Measurements from ENCODE around the gene PRICKLE2. TPM values are rescaled to one million over a fixed set of nuclear protein-coding genes. Genes with fewer than 3 reads are reported as not detected.

The PRICKLE2 gene
- total and polyA plus RNA-seq, 4 donors, result 0.89 to 8.0 (median 3.2) TPM

DNA sequence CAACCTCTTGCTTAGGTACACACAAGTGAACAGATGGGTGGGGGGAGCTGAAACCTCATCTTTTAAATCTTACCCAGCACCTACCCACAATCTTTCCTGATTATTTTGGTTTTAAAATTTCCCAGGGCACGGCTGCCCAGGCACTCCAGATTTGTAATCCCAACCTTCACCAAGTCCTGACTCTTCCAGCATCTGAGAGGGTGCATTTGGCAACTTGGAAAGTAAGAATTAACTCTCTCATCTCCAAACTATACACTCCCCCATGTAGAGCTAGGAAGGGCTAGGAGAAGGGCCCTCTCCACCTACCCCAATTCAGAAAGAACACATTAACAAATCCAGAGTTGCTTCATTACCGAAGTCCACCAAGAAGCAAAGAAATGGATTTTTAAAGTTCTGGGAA lies 41.7 kb upstream of the PRICKLE2 start (continued):
- TF ChIP-seq, protein P1, sequence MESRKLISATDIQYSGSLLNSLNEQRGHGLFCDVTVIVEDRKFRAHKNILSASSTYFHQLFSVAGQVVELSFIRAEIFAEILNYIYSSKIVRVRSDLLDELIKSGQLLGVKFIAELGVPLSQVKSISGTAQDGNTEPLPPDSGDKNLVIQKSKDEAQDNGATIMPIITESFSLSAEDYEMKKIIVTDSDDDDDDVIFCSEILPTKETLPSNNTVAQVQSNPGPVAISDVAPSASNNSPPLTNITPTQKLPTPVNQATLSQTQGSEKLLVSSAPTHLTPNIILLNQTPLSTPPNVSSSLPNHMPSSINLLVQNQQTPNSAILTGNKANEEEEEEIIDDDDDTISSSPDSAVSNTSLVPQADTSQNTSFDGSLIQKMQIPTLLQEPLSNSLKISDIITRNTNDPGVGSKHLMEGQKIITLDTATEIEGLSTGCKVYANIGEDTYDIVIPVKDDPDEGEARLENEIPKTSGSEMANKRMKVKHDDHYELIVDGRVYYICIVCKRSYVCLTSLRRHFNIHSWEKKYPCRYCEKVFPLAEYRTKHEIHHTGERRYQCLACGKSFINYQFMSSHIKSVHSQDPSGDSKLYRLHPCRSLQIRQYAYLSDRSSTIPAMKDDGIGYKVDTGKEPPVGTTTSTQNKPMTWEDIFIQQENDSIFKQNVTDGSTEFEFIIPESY (IDR thresholded peaks at IDR 0.05), result no peak
- TF ChIP-seq MAX (IDR thresholded peaks at IDR 0.05), result no peak
- TF ChIP-seq GABPA (IDR thresholded peaks at IDR 0.05 in 1 of 2, conservative IDR thresholded peaks at IDR 0.05 in 1 of 2), result no peak
- TF ChIP-seq, protein P2, sequence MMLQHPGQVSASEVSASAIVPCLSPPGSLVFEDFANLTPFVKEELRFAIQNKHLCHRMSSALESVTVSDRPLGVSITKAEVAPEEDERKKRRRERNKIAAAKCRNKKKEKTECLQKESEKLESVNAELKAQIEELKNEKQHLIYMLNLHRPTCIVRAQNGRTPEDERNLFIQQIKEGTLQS (IDR thresholded peaks at IDR 0.05), result no peak

GRCh38 chr3:64266065-64266931 lies 41.0 kb upstream of the PRICKLE2 start:
- 40% methylated on average over 7 of the region's 7 CpGs for WGBS

More at GRCh38 chr3:64266065-64266931, 41.0 kb upstream of the PRICKLE2 start:
- H3K4me3 ChIP-seq (ENCODE audit: low read depth in 1 of 3, low read length in 3 of 3), result peak overlapping the region in 1 of 3 donors; percentile 19
- H3K9ac ChIP-seq (ENCODE audit: low read depth in 1 of 2, low read length in 2 of 2), result peak overlapping the region in 1 of 2 donors; percentile 5
- no peak for TF ChIP-seq EGR1 (IDR thresholded peaks at IDR 0.05; ENCODE audit: low read depth in 2 of 2)
- TF ChIP-seq FOXA2 (IDR thresholded peaks at IDR 0.05), result peak; percentile 42
- TF ChIP-seq, protein P2 (IDR thresholded peaks at IDR 0.05), result no peak
- no peak for TF ChIP-seq HNF4G (IDR thresholded peaks at IDR 0.05)
- peak; percentile 40 for TF ChIP-seq MAX (IDR thresholded peaks at IDR 0.05)
- TF ChIP-seq RXRA (IDR thresholded peaks at IDR 0.05), result peak; percentile 7 to 61
- TF ChIP-seq JUND (IDR thresholded peaks at IDR 0.05), result peak; percentile 54 to 72
- TF ChIP-seq RAD21 (IDR thresholded peaks at IDR 0.05), result peak in 1 of 2 donors; percentile 25
- peak; percentile 22 for TF ChIP-seq YY1 (IDR thresholded peaks at IDR 0.05)
- TF ChIP-seq, protein P3, sequence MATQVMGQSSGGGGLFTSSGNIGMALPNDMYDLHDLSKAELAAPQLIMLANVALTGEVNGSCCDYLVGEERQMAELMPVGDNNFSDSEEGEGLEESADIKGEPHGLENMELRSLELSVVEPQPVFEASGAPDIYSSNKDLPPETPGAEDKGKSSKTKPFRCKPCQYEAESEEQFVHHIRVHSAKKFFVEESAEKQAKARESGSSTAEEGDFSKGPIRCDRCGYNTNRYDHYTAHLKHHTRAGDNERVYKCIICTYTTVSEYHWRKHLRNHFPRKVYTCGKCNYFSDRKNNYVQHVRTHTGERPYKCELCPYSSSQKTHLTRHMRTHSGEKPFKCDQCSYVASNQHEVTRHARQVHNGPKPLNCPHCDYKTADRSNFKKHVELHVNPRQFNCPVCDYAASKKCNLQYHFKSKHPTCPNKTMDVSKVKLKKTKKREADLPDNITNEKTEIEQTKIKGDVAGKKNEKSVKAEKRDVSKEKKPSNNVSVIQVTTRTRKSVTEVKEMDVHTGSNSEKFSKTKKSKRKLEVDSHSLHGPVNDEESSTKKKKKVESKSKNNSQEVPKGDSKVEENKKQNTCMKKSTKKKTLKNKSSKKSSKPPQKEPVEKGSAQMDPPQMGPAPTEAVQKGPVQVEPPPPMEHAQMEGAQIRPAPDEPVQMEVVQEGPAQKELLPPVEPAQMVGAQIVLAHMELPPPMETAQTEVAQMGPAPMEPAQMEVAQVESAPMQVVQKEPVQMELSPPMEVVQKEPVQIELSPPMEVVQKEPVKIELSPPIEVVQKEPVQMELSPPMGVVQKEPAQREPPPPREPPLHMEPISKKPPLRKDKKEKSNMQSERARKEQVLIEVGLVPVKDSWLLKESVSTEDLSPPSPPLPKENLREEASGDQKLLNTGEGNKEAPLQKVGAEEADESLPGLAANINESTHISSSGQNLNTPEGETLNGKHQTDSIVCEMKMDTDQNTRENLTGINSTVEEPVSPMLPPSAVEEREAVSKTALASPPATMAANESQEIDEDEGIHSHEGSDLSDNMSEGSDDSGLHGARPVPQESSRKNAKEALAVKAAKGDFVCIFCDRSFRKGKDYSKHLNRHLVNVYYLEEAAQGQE (IDR thresholded peaks at IDR 0.05), result peak; percentile 69
- TF ChIP-seq, protein P4, sequence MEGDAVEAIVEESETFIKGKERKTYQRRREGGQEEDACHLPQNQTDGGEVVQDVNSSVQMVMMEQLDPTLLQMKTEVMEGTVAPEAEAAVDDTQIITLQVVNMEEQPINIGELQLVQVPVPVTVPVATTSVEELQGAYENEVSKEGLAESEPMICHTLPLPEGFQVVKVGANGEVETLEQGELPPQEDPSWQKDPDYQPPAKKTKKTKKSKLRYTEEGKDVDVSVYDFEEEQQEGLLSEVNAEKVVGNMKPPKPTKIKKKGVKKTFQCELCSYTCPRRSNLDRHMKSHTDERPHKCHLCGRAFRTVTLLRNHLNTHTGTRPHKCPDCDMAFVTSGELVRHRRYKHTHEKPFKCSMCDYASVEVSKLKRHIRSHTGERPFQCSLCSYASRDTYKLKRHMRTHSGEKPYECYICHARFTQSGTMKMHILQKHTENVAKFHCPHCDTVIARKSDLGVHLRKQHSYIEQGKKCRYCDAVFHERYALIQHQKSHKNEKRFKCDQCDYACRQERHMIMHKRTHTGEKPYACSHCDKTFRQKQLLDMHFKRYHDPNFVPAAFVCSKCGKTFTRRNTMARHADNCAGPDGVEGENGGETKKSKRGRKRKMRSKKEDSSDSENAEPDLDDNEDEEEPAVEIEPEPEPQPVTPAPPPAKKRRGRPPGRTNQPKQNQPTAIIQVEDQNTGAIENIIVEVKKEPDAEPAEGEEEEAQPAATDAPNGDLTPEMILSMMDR (IDR thresholded peaks at IDR 0.05; ENCODE audit: low read depth, low read length, missing input control), result no peak
- TF ChIP-seq TAF1 (conservative IDR thresholded peaks at IDR 0.05), result no peak
- TF ChIP-seq NR2F2 (IDR thresholded peaks at IDR 0.05), result no peak
- TF ChIP-seq FOXA1 (IDR thresholded peaks at IDR 0.05), result peak; percentile 6
- TF ChIP-seq SP1 (IDR thresholded peaks at IDR 0.05), result peak; percentile 24
- TF ChIP-seq, protein P1 (IDR thresholded peaks at IDR 0.05), result peak; percentile 94
- no peak for TF ChIP-seq GABPA (IDR thresholded peaks at IDR 0.05 in 1 of 2, conservative IDR thresholded peaks at IDR 0.05 in 1 of 2)
- peak; percentile 42 to 72 for TF ChIP-seq HNF4A (conservative IDR thresholded peaks at IDR 0.05)
- no peaks in the 10 kb centered on the region for H3K36me3 ChIP-seq (ENCODE audit: control insufficient read depth in 4 of 4, insufficient read depth in 3 of 4, low read depth in 1 of 4, low read length in 3 of 4)
- H3K27ac ChIP-seq (ENCODE audit: low read depth in 1 of 2, low read length in 2 of 2), result peak overlapping the region; percentile 44 to 56
- no peak for DNase-seq (ENCODE audit: low spot score)
- H3K27me3 ChIP-seq (ENCODE audit: control insufficient read depth in 4 of 4, insufficient read depth in 4 of 4, low read length in 3 of 4), result no peaks in the 10 kb centered on the region
- peaks cover 4 to 19% (median 7%) of the 10 kb centered on the region in 4 donors for H3K4me1 ChIP-seq (ENCODE audit: control insufficient read depth in 4 of 4, insufficient read depth in 4 of 4, low read length in 3 of 4)
- H3K9me3 ChIP-seq (ENCODE audit: control insufficient read depth in 4 of 4, low read length in 3 of 4), result no peaks in the 10 kb centered on the region

Data from liver (tissue), 9 donors.